ENCODE results near the gene POU6F2.

The POU6F2 gene

GRCh38 chr7:39042670-39043069 is 65.0 kb downstream of the POU6F2 start:
- no peaks in the 10 kb centered on the region for H3K27me3 ChIP-seq (ENCODE audit: insufficient read depth, poor library complexity, severe bottlenecking)
- DNase-seq (ENCODE audit: low read depth in 1 of 2, low spot score in 1 of 2): no peak
- H3K27ac ChIP-seq (replicated peaks): no peak overlapping the region
- H3K4me3 ChIP-seq (replicated peaks; ENCODE audit: insufficient read depth, low read length): no peak overlapping the region
- no peak for TF ChIP-seq SPI1 (IDR thresholded peaks at IDR 0.05; ENCODE audit: borderline replicate concordance, low read depth)
- TF ChIP-seq GABPA (IDR thresholded peaks at IDR 0.05; ENCODE audit: low read depth): no peak
- no peak for TF ChIP-seq POLR2AphosphoS5 (IDR thresholded peaks at IDR 0.05; ENCODE audit: low read depth)
- no peak for TF ChIP-seq REST (IDR thresholded peaks at IDR 0.05; ENCODE audit: insufficient replicate concordance, low read depth)
- no peak for TF ChIP-seq CTCF (IDR thresholded peaks at IDR 0.05; ENCODE audit: insufficient read depth, low read length)

- Histone ChIP-seq H3K27ac (replicated peaks) (no peak overlapping the region), H3K4me3 (replicated peaks; ENCODE audit: insufficient read depth, low read length) (no peak overlapping the region), H3K27me3 (ENCODE audit: insufficient read depth, poor library complexity, severe bottlenecking) (no peaks in the 10 kb centered on the region)
- DNase-seq (ENCODE audit: low read depth in 1 of 2, low spot score in 1 of 2): no peak
- TF ChIP-seq CTCF (IDR thresholded peaks at IDR 0.05; ENCODE audit: insufficient read depth, low read length) (no peak), REST (IDR thresholded peaks at IDR 0.05; ENCODE audit: insufficient replicate concordance, low read depth) (no peak), GABPA (IDR thresholded peaks at IDR 0.05; ENCODE audit: low read depth) (no peak), SPI1 (IDR thresholded peaks at IDR 0.05; ENCODE audit: borderline replicate concordance, low read depth) (no peak), POLR2AphosphoS5 (IDR thresholded peaks at IDR 0.05; ENCODE audit: low read depth) (no peak)
Observed at GRCh38 chr7:39043531-39043930, 65.8 kb downstream of the POU6F2 start.

- no peak for DNase-seq (ENCODE audit: low read depth in 1 of 2, low spot score in 1 of 2)
- TF ChIP-seq GABPA (IDR thresholded peaks at IDR 0.05; ENCODE audit: low read depth): no peak
- TF ChIP-seq REST (IDR thresholded peaks at IDR 0.05; ENCODE audit: insufficient replicate concordance, low read depth): no peak
- Histone ChIP-seq H3K27me3 (ENCODE audit: insufficient read depth, poor library complexity, severe bottlenecking) (no peaks in the 10 kb centered on the region), H3K4me3 (replicated peaks; ENCODE audit: insufficient read depth, low read length) (no peak overlapping the region), H3K27ac (replicated peaks) (no peak overlapping the region)
Observed at GRCh38 chr7:39044489-39044888, 66.8 kb downstream of the POU6F2 start.

GRCh38 chr7:39045231-39045630 is 67.5 kb downstream of the POU6F2 start:
- Histone ChIP-seq H3K27me3 (ENCODE audit: insufficient read depth, poor library complexity, severe bottlenecking) (no peaks in the 10 kb centered on the region), H3K4me3 (replicated peaks; ENCODE audit: insufficient read depth, low read length) (no peak overlapping the region), H3K27ac (replicated peaks) (no peak overlapping the region)
- DNase-seq (ENCODE audit: low read depth in 1 of 2, low spot score in 1 of 2): no peak
- TF ChIP-seq GABPA (IDR thresholded peaks at IDR 0.05; ENCODE audit: low read depth) (no peak), POLR2AphosphoS5 (IDR thresholded peaks at IDR 0.05; ENCODE audit: low read depth) (no peak), SPI1 (IDR thresholded peaks at IDR 0.05; ENCODE audit: borderline replicate concordance, low read depth) (no peak), CTCF (IDR thresholded peaks at IDR 0.05; ENCODE audit: insufficient read depth, low read length) (no peak), REST (IDR thresholded peaks at IDR 0.05; ENCODE audit: insufficient replicate concordance, low read depth) (no peak)

All from HL-60 (cell line).